H1 (cell line): ENCODE results near the gene ANKRD27. TPM values are rescaled to one million over a fixed set of nuclear protein-coding genes. Genes with fewer than 3 reads are reported as not detected.

Experiments
- CTCF ChIA-PET: fragments of 300-600 bp; sonication (Branson Sonifier 250); formaldehyde crosslinking; loops from one replicate; lab custom pipeline; 2021; ENCODE audit not compliant: partially characterized antibody; lab: Charles Lee
- POLR2A ChIA-PET: fragments of 300-600 bp; sonication (Branson Sonifier 250); formaldehyde crosslinking; loops from one replicate; lab custom pipeline; 2021; ENCODE audit warnings: inconsistent platforms; ENCODE audit not compliant: partially characterized antibody; lab: Charles Lee
- DNase-seq, 2 experiments: peaks; one replicate each; pipeline versions ENCODE4 v3.0.0 to v3.0.0-alpha.2; 2010 to 2022; ENCODE audit warnings: low spot score in 2 of 2, low read depth in 1 of 2, mixed read lengths in 1 of 2
- FAIRE-seq: peaks from 2 replicates; lab custom pipeline; 2011; peaks lifted over from hg19 to GRCh38; lab: Jason Lieb, UNC
- H2AFZ ChIP-seq: 2 replicates; pipeline ENCODE4 v1.8.1; 2012; ENCODE audit warnings: low read length, inconsistent platforms
- H2AK5ac ChIP-seq: 2 replicates; pipeline ENCODE4 v1.6.1; 2013; ENCODE audit warnings: low read depth, low read length
- H2BK120ac ChIP-seq: replicated peaks from 2 replicates; pipeline ENCODE3; 2013; ENCODE audit warnings: low read depth, low read length, inconsistent platforms
- H2BK12ac ChIP-seq: 2 replicates; pipeline ENCODE4 v1.6.1; 2013; ENCODE audit warnings: low read depth, low read length
- H2BK15ac ChIP-seq: 2 replicates; pipeline ENCODE4 v1.6.1; 2013; ENCODE audit warnings: low read length
- H2BK20ac ChIP-seq: 2 replicates; pipeline ENCODE4 v1.6.1; 2013; ENCODE audit warnings: low read length
- H2BK5ac ChIP-seq: 2 replicates; pipeline ENCODE4 v1.6.1; 2013; ENCODE audit warnings: low read depth, low read length
- H3K14ac ChIP-seq: 2 replicates; pipeline ENCODE4 v1.6.1; 2013; ENCODE audit warnings: inconsistent platforms; ENCODE audit not compliant: insufficient read length
- H3K18ac ChIP-seq: 2 replicates; pipeline ENCODE4 v1.6.1; 2013; ENCODE audit warnings: low read length; ENCODE audit errors: extremely low read depth
- H3K23ac ChIP-seq: 2 replicates; pipeline ENCODE4 v1.6.1; 2013; ENCODE audit warnings: inconsistent platforms; ENCODE audit not compliant: insufficient read length
- H3K23me2 ChIP-seq: 2 replicates; pipeline ENCODE4 v1.6.1; 2013; ENCODE audit warnings: low read depth, low read length
- H3K27ac ChIP-seq: 2 replicates; pipeline ENCODE4 v1.6.1; 2011; ENCODE audit warnings: low read depth, low read length, inconsistent platforms
- H3K27me3 ChIP-seq, 4 experiments: replicated peaks in 1 of 4; 1 replicate in 1 of 4; 2 replicates in 3 of 4; pipeline versions ENCODE4 v1.6.1 to v1.8.1; 2011 to 2013; ENCODE audit warnings: low read length in 3 of 4, mild to moderate bottlenecking in 3 of 4, inconsistent platforms in 2 of 4, mixed read lengths in 2 of 4, moderate library complexity in 1 of 4; ENCODE audit not compliant: control insufficient read depth in 3 of 4, insufficient read depth in 3 of 4; ENCODE audit errors: extremely low read depth in 1 of 4
- H3K36me3 ChIP-seq, 4 experiments: 2 replicates each; pipeline versions ENCODE4 v1.6.1 to v1.8.1; 2011 to 2013; ENCODE audit warnings: mild to moderate bottlenecking in 4 of 4, low read length in 3 of 4, moderate library complexity in 2 of 4, control low read depth in 1 of 4, inconsistent platforms in 1 of 4; ENCODE audit not compliant: insufficient read depth in 4 of 4, control insufficient read depth in 2 of 4
- H3K4ac ChIP-seq: replicated peaks from 2 replicates; pipeline ENCODE3; 2013; ENCODE audit warnings: low read length, low read depth, mixed read lengths, inconsistent platforms; ENCODE audit not compliant: insufficient read length
- H3K4me1 ChIP-seq, 4 experiments: replicated peaks in 1 of 4; 1 replicate in 1 of 4; 2 replicates in 3 of 4; pipeline versions ENCODE4 v1.6.1 to v1.8.1; 2011 to 2013; ENCODE audit warnings: low read length in 3 of 4, inconsistent platforms in 2 of 4, mixed read lengths in 1 of 4; ENCODE audit not compliant: insufficient read depth in 4 of 4, control insufficient read depth in 3 of 4
- H3K4me2 ChIP-seq, 2 experiments: 2 replicates each; pipeline versions ENCODE4 v1.6.1 to v1.8.1; 2011 to 2013; ENCODE audit warnings: low read depth in 2 of 2, low read length in 2 of 2, control low read depth in 1 of 2, inconsistent platforms in 1 of 2, mild to moderate bottlenecking in 1 of 2; ENCODE audit not compliant: insufficient read depth in 1 of 2
- H3K4me3 ChIP-seq, 4 experiments: fragments of 200-600, 300-600 bp in 1 of 4; sonication (generic), shearing (Covaris generic), sonication (Bioruptor Twin) in 1 of 4; 2 replicates each; pipeline versions ENCODE4 v1.5.1 to v1.8.1; 2011 to 2016; ENCODE audit warnings: low read length in 4 of 4, low read depth in 3 of 4, control low read depth in 2 of 4, inconsistent platforms in 2 of 4, mild to moderate bottlenecking in 2 of 4, mixed read lengths in 1 of 4, moderate library complexity in 1 of 4; ENCODE audit not compliant: insufficient read depth in 2 of 4; ENCODE audit errors: extremely low read depth in 1 of 4
- H3K56ac ChIP-seq: replicated peaks from 2 replicates; pipeline ENCODE3; 2013; ENCODE audit warnings: low read depth, mild to moderate bottlenecking, mixed read lengths, low read length, inconsistent platforms; ENCODE audit not compliant: insufficient read length
- H3K79me1 ChIP-seq: 2 replicates; pipeline ENCODE4 v1.6.1; 2013; ENCODE audit warnings: low read depth, low read length, control low read depth
- H3K79me2 ChIP-seq, 2 experiments: 2 replicates each; pipeline versions ENCODE4 v1.6.1 to v1.8.1; 2012 to 2013; ENCODE audit warnings: low read length in 2 of 2, mild to moderate bottlenecking in 2 of 2, inconsistent platforms in 1 of 2; ENCODE audit not compliant: insufficient read depth in 2 of 2, control insufficient read depth in 1 of 2
- H3K9ac ChIP-seq, 4 experiments: replicated peaks in 1 of 4; 1 replicate in 1 of 4; 2 replicates in 3 of 4; pipeline versions ENCODE4 v1.6.1 to v1.8.1; 2011 to 2013; ENCODE audit warnings: low read depth in 3 of 4, low read length in 3 of 4, control low read depth in 2 of 4, mild to moderate bottlenecking in 2 of 4, moderate library complexity in 2 of 4, inconsistent platforms in 1 of 4; ENCODE audit errors: extremely low read depth in 1 of 4
- H3K9me3 ChIP-seq, 2 experiments: 2 replicates each; pipeline versions ENCODE4 v1.6.1 to v1.8.1; 2012 to 2013; ENCODE audit warnings: mild to moderate bottlenecking in 2 of 2, moderate library complexity in 2 of 2, control low read depth in 1 of 2, inconsistent platforms in 1 of 2, low read depth in 1 of 2, low read length in 1 of 2, mixed read lengths in 1 of 2; ENCODE audit not compliant: insufficient read depth in 2 of 2
- H4K20me1 ChIP-seq, 2 experiments: replicated peaks in 1 of 2; 2 replicates each; pipeline versions ENCODE3 to v1.8.1; 2011 to 2013; ENCODE audit warnings: inconsistent platforms in 2 of 2, low read length in 2 of 2, mild to moderate bottlenecking in 1 of 2; ENCODE audit not compliant: insufficient read depth in 2 of 2, control insufficient read depth in 1 of 2
- H4K5ac ChIP-seq: 2 replicates; pipeline ENCODE4 v1.6.1; 2013; ENCODE audit warnings: low read length, low read depth, mixed read lengths, inconsistent platforms; ENCODE audit not compliant: insufficient read length
- H4K8ac ChIP-seq: 2 replicates; pipeline ENCODE4 v1.8.0; 2013; ENCODE audit warnings: mild to moderate bottlenecking, moderate library complexity, low read length, inconsistent platforms; ENCODE audit not compliant: insufficient read depth; ENCODE audit errors: extremely low read depth
- H4K91ac ChIP-seq: replicated peaks from 2 replicates; pipeline ENCODE3; 2013; ENCODE audit warnings: low read length, mixed read lengths, inconsistent platforms; ENCODE audit not compliant: insufficient read length
- RAD21 ChIP-seq, 2 experiments: IDR thresholded peaks in 1 of 2; conservative IDR thresholded peaks in 1 of 2; 2 replicates each; pipeline ENCODE4 v1.6.1; 2011; ENCODE audit warnings: low read depth in 2 of 2, low read length in 2 of 2, improper control_type of control experiment in 1 of 2, inconsistent platforms in 1 of 2, mild to moderate bottlenecking in 1 of 2, moderate library complexity in 1 of 2
- WGBS, 2 experiments: shearing (Covaris generic) in 1 of 2; methylation state at CpG; one replicate each; pipeline versions ENCODE4 v1.1.6 to v1.1.7; 2013 to 2015; ENCODE audit warnings: low lambda C conversion rate in 2 of 2, mixed read lengths in 2 of 2, inconsistent platforms in 1 of 2, low coverage in 1 of 2, missing lambda C conversion rate in 1 of 2; ENCODE audit not compliant: insufficient replicate concordance in 2 of 2, insufficient coverage in 1 of 2, insufficient read length in 1 of 2; ENCODE audit errors: extremely low coverage in 1 of 2, missing lambda C conversion rate in 1 of 2; 5-methylcytosine and 5-hydroxymethylcytosine counted together
- polyA plus RNA-seq, 7 experiments: library from polyadenylated mRNA; depleted of rRNA in 3 of 7; stranded (reverse) in 5 of 7; unstranded in 2 of 7; fragments of >200 nt in 5 of 7; fragments of 200-250 nt in 2 of 7; gene quantifications; 1 replicate in 5 of 7; 2 replicates in 1 of 7; 4 replicates in 1 of 7; pipeline versions ENCODE4 v1.2.1 to v1.2.3, GENCODE V29; 2011 to 2013; ENCODE audit warnings: missing spikeins in 2 of 7, mixed read lengths in 2 of 7
- total RNA-seq: library from RNA; stranded (reverse); fragmentation: NEBNext Ultra II Directional; extraction: Animal tissue kit (Norgen Biotek cat#: 25700); gene quantifications from 2 replicates; pipeline ENCODE4 v1.2.1, GENCODE V29; 2021

Gene ANKRD27
- total and polyA plus RNA-seq, 2 of the 8 experiments (the other 6 are each of a cell fraction or from before 2014, with no cell fraction given) = 27.9 to 55.7 TPM

DNA sequence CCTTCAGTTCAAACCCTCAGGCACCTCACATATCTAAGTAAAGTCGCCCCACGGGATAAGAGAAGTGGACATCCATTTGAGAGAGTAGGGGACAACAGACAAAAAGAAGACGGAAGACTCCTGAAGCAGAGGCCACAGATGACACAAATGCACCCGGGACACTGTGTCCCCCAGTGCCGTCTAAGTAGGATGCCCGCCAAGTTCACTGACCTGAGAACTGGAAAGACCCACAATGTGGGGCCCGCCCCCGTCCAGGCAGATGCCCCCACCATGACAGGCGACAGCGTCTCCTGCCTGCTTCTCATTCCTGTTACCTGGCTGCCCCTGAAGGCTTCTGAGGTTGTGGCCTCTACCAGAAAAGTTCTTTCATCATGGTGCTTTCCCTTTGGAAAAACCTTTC is 16.9 kb downstream of the ANKRD27 start:
- Histone ChIP-seq H2BK20ac (no peak overlapping the region), H2BK12ac (no peak overlapping the region), H3K9me3 (no peaks in the 10 kb centered on the region), H3K27ac (no peak overlapping the region), H3K36me3 (peaks cover 0 to 2% (median 1%) of the 10 kb centered on the region in 4 experiments; a peak in 1 of 8 replicates), H3K4me3 (no peak overlapping the region), H3K79me1 (no peaks in the 10 kb centered on the region), H4K8ac (no peak overlapping the region), H2BK5ac (no peak overlapping the region), H4K91ac (no peak overlapping the region), H3K18ac (no peak overlapping the region), H3K14ac (no peak overlapping the region), H3K4me1 (no peaks in the 10 kb centered on the region; a peak in 1 of 7 replicates), H3K23me2 (no peaks in the 10 kb centered on the region), H2AK5ac (no peak overlapping the region), H2BK15ac (no peak overlapping the region), H3K23ac (no peak overlapping the region), H3K56ac (no peak overlapping the region), H4K5ac (no peak overlapping the region), H2AFZ (no peak overlapping the region), H4K20me1 (peaks cover 0 to 3% of the 10 kb centered on the region in 2 experiments), H3K79me2 (peaks cover 0 to 26% of the 10 kb centered on the region in 2 experiments; a peak in 2 of 4 replicates), H3K9ac (no peak overlapping the region), H3K27me3 (no peaks in the 10 kb centered on the region), H2BK120ac (no peak overlapping the region), H3K4ac (no peak overlapping the region), H3K4me2 (no peak overlapping the region)
- POLR2A ChIA-PET = no interaction called here
- DNase-seq = no peak
- 86% methylated on average over 10 of the region's 10 CpGs; no CpG with 5 or more reads in 1 of the 2 experiments for WGBS, 2 experiments
- TF ChIP-seq RAD21 (IDR thresholded peaks at IDR 0.05 in 1 of 2, conservative IDR thresholded peaks at IDR 0.05 in 1 of 2; ENCODE audit: low read depth in 2 of 2, low read length in 2 of 2) = no peak
- FAIRE-seq = no peak
- CTCF ChIA-PET = no interaction called here
